ENCODE measurements around the gene SLC25A27.

SLC25A27 gene

GRCh38 chr6:46618726-46619125, 34.0 kb upstream of the SLC25A27 start:
- Histone ChIP-seq H3K9me3 (no peaks in the 10 kb centered on the region), H3K4me1 (no peaks in the 10 kb centered on the region), H3K36me3 (no peaks in the 10 kb centered on the region), H3K27me3 (no peaks in the 10 kb centered on the region), H3K4me3 (ENCODE audit: low read depth, low read length) (no peak overlapping the region)
- TF ChIP-seq CTCF (IDR thresholded peaks at IDR 0.05; ENCODE audit: low read depth, low read length): no peak
- no peak for DNase-seq

- Histone ChIP-seq H3K4me3 (ENCODE audit: low read depth, low read length) (no peak overlapping the region), H3K4me1 (no peaks in the 10 kb centered on the region), H3K36me3 (no peaks in the 10 kb centered on the region), H3K9me3 (no peaks in the 10 kb centered on the region), H3K27me3 (no peaks in the 10 kb centered on the region)
- no peak for DNase-seq
- peak; percentile 51 for TF ChIP-seq CTCF (IDR thresholded peaks at IDR 0.05; ENCODE audit: low read depth, low read length)
These were observed 26.4 kb upstream of the SLC25A27 start for GRCh38 chr6:46626228-46626909.

GRCh38 chr6:46626976-46627375, 25.8 kb upstream of the SLC25A27 start:
- no peak overlapping the region for H3K4me3 ChIP-seq (ENCODE audit: low read depth, low read length)

GRCh38 chr6:46628498-46628897, 24.3 kb upstream of the SLC25A27 start:
- no peak for TF ChIP-seq CTCF (IDR thresholded peaks at IDR 0.05; ENCODE audit: low read depth, low read length)
- H3K9me3 ChIP-seq: no peaks in the 10 kb centered on the region
- no peaks in the 10 kb centered on the region for H3K4me1 ChIP-seq
- no peaks in the 10 kb centered on the region for H3K36me3 ChIP-seq
- H3K4me3 ChIP-seq (ENCODE audit: low read depth, low read length): no peak overlapping the region
- no peaks in the 10 kb centered on the region for H3K27me3 ChIP-seq
- no peak for DNase-seq

More at GRCh38 chr6:46626976-46627375, 25.8 kb upstream of the SLC25A27 start:
- H3K36me3 ChIP-seq: no peaks in the 10 kb centered on the region
- DNase-seq: no peak
- no peak for TF ChIP-seq CTCF (IDR thresholded peaks at IDR 0.05; ENCODE audit: low read depth, low read length)
- no peaks in the 10 kb centered on the region for H3K27me3 ChIP-seq
- no peaks in the 10 kb centered on the region for H3K9me3 ChIP-seq
- no peaks in the 10 kb centered on the region for H3K4me1 ChIP-seq

- no peak for DNase-seq
- Histone ChIP-seq H3K27me3 (no peaks in the 10 kb centered on the region), H3K9me3 (no peaks in the 10 kb centered on the region), H3K4me1 (no peaks in the 10 kb centered on the region), H3K4me3 (ENCODE audit: low read depth, low read length) (no peak overlapping the region), H3K36me3 (no peaks in the 10 kb centered on the region)
- no peak for TF ChIP-seq CTCF (IDR thresholded peaks at IDR 0.05; ENCODE audit: low read depth, low read length)
These were observed 23.8 kb upstream of the SLC25A27 start for GRCh38 chr6:46628976-46629375.

GRCh38 chr6:46629691-46630090, 23.1 kb upstream of the SLC25A27 start:
- Histone ChIP-seq H3K4me3 (ENCODE audit: low read depth, low read length) (no peak overlapping the region), H3K27me3 (no peaks in the 10 kb centered on the region), H3K4me1 (no peaks in the 10 kb centered on the region), H3K36me3 (no peaks in the 10 kb centered on the region), H3K9me3 (no peaks in the 10 kb centered on the region)
- no peak for TF ChIP-seq CTCF (IDR thresholded peaks at IDR 0.05; ENCODE audit: low read depth, low read length)
- no peak for DNase-seq
